Stimulated activated CD8-positive, alpha-beta memory T cell treated with anti-CD3 and anti-CD28 coated beads, Interleukin-4, amount 100 ng/mL, for 4 hours (primary cell): ENCODE results near the gene CHRNA5.
A peak's percentile ranks its signal among the peaks of the same experiment; 100 is the strongest.
"Not testable (repeated sequence)": the region's sequence is repeated elsewhere in the genome, so short reads cannot be mapped to it uniquely, and the experiment has no call there.

Experiments
- DNase-seq, 2 donors: peaks; one replicate each; pipeline ENCODE4 v3.0.0-alpha.2; 2020; ENCODE audit warnings: low read depth in 2 of 2, low spot score in 1 of 2

The CHRNA5 gene

DNA sequence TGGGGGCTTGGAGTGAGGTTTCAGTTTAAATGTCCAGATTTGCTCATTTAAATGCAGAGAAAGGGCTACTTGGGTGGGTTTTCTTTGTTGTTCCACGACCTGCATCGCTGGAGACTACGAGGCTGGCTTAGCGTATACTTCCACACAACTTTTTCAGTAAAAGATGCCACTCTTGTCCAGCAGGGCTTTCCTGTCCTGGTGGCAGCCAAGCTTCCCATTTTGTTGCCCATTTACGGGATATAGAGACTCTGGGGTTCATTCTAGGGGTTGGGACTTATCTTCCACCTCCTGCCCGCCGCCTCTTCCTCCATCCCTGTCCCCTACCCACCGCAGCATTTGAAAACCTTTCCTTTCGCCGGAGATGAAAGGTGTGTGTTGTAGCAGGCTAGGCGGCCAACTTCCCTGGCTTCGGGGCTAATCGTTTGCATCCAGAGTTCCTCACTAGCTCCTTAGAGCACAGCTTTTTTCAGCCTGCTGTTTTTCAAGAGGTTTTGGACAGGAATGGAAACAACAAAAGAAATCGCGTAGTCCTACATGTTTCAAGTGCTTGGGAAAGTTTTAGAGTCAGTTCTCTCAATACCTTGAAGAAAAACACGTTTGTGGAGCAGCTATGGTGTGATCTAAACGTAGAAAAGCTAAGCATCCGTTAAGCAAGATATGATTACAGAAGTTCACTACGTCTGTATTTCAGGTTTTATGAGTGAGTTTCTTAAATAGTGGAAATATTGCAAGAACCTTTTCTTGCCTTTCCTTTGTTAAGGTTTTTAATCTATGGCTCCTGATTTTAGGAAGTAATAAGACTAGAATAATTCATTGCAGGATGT lies 843 bp downstream of the CHRNA5 start:
- no peak for DNase-seq

DNA sequence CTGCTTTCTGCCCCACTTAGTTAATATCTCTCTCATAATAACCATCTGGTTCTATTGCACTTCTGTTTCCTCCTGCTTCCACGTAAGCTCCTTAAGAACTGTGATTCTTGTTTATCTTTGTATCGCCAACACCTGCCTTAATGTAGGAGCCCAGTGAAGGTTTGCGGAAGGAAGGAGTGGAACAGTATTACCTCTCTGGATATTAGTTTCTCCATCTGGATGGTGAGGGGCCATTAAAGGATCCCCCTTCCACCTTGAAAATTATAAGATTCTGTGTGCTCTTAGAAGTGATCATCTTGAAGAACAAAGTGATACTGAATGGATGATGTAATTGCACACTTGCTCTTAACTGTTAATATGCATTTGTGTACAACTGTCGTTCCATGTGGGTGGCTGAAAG lies 2.2 kb downstream of the CHRNA5 start:
- DNase-seq, result no peak

DNA sequence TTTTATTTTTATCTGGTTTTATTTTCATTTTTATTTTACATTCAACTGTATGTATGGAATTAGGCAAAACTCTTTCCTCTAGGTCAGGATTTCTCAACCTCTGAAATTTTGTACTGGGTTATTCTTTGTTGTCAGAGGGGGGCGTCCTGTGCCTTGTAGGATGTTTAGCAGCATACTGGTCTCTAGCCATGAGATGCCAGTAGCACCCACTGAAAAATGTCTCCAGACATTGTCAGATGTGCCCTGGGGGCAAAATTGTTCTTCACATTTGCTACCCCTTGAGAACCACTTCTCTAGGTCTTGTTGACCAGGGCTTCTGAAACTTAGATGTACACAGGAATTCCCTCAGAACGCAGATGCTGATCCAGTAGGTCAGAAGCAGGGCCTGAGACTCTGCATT lies 5.4 kb downstream of the CHRNA5 start:
- DNase-seq, result no peak

DNA sequence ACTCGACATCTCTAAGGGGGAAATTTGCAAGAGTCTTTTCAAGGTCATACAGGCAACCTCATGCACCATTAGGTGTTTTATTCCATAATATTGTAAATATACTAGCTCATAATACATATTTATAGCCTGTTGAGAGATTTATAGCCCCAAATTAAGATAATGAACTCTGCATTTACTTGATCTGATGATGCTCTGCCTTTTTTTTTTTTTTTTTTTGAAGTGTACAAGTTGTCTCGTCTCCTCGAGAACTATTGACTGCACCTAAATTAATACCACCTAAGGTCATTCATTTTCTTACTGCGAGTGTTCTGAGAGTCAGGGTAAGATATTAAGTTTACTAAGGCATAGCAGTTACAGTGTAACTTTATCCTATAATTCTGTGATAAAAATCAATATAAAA lies 6.1 kb downstream of the CHRNA5 start:
- DNase-seq, result no peak

DNA sequence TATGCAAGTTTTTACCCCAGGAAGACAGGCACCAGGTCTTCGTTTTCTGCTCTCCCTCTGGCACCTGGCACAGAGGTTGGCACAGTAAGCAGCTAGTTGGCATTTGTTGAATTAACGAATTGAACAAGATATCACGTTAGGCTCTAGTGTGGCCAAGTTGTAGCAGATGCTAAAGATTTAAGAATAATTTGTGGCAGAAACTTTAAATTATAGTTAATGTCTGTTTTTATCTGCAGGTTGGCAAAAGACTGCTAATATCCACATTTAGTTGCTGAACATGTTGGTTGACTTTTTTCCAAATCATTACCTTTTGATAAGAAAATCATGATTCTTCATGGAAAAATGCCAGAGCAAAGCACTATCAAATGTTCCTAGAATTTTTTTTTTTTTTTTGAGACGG lies 8.1 kb downstream of the CHRNA5 start:
- no peak for DNase-seq

DNA sequence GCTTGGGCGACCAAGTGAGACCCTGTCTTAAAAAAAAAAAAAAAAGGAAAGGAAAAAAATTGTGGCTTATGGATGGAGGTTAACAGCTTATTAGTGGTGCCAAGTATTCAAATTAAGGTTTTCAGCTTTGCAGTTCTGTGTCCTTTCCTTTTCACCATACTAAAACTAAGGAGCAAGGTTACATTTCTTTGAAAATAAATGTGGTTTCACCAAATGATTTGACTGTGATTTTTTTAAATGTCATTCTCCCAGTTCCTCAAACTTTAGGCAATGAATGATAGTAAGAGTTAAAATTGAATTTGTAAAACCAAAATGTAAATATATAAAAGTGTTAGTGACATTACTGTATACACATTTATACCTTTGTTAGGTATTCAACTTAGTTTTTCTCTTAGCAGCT lies 9.6 kb downstream of the CHRNA5 start:
- DNase-seq, result no peak

DNA sequence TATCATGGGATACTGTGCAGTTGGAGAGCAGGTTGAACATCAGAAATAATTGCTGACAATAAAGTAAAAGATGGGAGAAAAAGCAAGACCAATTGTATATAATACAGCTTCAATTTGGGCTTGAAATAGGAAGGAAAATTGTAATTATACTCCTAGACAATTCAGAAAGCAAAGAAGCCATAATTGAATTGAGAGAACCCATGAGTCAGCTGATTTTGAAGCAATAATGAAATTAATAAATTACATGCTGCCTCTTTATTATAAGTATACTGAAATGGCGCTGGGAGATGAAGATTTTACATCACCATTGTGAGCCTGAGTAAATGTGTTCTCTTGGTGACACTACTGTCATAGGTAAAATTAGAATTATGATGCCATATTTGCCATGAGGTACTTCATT lies 32.3 kb downstream of the CHRNA5 start:
- DNase-seq, result no peak

DNA sequence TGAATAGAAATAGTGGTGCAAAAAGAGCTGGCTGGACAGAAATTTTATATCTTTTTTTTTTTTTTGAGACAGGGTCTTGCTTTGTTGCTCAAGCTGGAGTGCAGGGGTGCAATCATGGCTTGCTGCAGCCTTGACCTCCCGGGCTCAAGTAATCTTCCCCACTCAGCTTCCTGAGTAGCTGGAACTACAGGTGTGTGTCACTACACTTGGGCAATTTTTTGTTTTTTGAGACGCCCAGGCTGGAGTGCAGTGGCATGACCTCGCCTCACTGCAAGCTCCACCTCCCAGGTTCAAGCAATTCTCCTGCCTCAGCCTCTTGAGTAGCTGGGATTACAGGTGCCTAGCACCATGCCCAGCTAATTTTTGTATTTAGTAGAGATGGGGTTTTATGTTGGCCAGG lies 33.0 kb downstream of the CHRNA5 start:
- no peak for DNase-seq

DNA sequence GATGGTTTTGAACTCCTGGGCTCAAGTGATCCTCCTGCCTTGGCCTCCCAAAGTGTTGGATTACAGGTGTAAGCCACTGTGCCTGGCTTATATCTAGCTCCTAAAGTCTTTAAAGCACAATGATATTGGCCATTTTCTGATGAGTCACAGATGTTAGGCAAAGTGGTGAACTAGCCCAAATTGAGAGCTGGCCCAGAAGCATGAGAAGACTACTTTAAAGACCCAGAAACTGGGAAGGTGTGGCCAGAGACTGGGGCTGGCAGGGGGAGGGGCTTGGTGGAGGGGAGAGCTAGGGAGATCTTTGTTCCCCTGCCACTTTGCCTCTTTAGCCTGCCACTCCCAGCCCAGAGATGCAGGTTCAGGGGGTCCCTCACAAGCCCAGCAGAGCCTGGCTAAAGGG lies 33.9 kb downstream of the CHRNA5 start:
- no peak for DNase-seq

DNA sequence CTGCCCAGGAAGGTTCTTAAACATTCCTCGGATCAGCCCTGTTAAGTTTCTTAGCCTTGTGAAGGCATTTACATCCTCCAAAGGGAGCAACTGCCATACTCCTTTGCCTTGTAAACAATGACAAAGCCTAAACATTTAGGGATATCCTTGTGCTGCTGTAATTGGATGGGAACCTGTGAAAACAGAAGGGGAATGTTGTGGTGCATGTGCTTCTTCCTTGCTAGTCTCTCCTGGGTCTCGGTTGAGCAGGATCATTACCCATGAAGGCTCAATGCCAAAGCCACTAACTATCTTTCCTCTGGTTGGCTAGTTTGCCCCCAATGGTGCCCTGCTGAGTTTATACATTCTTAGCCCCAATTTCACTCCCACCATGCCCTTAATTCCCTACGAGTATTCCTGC lies 38.1 kb downstream of the CHRNA5 start:
- DNase-seq, result no peak

DNA sequence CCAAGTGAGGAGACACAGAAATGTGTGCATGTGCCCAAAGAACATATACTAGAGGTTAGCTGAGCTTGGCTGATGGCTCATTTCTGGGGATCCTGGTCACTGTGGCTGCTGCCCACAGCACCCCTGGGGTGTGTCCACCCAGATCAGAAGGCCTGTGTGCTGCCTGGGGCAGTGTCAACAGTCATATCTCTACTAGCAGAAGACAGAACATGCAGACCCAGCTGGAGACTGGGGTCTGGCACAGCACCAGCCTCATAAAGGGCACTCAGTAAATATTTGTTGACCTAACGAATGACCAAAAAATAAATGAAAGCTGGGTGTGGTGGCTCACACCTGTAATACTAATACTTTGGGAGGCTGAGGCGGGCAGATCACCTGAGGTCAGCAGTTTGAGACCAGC lies 39.1 kb downstream of the CHRNA5 start:
- no peak for DNase-seq

DNA sequence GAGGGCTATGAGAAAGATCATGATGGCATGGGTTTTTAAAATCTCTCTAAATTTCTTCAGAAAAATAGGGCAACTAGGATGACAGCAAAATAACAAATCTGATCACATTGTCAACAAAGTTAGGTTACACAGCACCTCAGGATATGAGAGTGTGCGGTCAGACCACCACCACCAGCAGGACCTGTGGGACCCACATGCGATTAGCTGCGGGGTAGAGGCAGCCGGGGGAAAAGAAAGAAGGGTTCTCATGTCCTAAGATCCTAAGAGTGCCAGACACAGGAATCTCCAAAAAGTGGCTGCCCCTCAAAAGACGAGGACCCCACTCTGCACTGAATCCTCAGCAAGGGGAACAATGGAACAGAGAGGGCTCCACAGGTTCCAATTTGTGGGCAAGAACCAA lies 39.9 kb downstream of the CHRNA5 start:
- no peak for DNase-seq

DNA sequence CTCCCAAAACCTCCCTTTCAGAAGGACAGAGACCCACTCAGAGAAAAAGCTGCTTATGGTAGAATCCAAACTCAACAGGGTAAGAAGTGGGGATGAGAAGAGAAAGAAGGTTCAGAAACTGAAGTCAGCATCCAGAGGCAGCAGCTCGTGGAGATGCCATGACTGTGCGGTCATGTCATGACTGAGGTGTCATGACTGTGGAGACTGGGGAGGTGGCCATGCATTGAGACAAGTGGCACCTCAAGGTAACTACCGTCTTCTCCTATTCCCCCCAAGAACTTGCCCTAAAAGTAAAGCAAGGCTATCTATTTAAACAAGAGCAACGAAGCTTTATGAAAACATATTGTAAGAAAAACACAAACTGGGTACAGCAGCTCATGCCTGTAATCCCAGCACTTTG lies 40.4 kb downstream of the CHRNA5 start:
- DNase-seq, result no peak

DNA sequence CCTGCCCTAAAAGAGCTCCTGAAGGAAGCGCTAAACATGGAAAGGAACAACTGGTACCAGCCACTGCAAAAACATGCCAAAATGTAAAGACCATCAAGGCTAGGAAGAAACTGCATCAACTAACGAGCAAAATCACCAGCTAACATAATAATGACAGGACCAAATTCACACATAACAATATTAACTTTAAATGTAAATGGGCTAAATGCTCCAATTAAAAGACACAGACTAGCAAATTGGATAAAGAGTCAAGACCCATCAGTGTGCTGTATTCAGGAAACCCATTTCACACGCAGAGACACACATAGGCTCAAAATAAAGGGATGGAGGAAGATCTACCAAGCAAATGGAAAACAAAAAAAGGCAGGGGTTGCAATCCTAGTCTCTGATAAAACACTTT lies 44.2 kb downstream of the CHRNA5 start:
- not testable (repeated sequence) for DNase-seq

DNA sequence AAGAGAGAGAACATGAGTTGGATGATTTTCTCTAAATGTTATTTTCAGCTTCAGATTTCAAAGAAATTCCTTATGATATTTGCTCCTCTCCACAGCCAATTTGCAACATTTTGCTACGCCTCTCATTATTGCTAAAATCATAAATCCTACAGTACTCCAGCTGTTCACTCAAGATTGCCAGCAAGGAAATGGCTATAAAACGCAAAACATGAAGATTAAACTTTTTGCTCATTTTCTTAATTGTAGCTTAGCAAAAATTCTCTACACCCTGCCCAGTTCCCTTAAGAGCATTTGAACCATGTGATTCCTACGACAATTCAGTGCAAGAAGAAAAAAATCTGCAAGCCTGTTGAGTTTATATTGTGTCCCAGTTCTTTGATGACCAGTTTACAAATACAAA lies 48.7 kb downstream of the CHRNA5 start:
- DNase-seq, result no peak

DNA sequence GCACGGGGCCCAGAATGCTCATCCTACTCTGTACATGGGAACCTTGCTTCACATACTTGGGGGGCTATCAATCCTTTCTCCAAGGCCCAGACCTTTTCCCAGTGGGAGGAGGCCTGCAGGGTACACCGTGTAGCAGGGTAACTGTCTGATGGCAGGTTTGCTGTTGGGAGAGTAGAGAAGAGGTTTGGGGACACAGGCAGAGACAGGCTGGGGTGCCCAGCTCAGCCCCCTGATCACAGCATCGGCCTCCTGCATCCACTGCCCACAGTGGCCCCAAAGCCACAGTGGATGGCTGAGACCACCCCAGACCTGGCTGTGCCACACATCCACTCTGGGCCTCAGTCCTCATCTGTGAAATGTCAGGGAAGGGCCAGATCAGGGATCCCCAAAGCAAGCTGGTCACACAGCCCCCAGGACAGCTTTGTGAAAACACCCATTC lies 49.9 kb downstream of the CHRNA5 start:
- DNase-seq, result no peak

DNA sequence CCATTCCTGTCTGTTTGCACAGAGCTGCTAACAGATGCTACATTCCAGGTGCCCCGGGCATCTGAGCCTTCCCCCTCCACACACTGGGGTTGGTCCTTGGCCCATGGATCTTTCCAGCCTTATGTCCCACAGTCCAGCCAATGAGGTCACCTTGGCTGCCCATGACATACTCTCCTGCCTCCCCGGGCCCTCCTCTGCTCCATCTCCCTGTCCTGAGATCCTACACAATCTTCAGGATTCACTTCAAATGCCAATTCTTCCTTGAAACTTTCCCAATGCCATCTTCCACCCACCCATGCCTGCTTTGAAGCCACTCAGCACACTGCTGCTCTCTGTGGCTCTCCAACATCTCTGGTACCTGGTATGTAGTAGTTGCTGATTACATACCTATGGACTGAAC lies 51.2 kb downstream of the CHRNA5 start:
- no peak for DNase-seq

DNA sequence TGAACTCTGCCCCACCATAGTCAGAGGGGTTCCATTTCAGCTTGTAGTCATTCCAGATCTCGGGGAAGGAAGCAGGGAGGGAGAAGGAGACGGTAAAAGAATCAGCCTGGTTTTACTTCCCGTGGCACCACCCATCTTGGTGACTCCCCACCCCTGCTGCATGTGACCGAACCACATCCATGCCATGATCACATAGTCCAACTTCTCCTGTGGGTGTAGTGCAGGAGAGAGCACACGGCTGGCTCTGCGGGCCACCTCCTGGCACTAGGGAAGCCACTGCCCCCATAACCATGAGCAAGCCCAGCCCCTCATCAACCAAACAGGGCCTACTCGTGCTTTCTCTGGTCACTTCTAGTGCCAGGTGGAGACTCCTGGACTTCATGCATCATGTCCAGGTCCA lies 51.8 kb downstream of the CHRNA5 start:
- DNase-seq, result no peak

DNA sequence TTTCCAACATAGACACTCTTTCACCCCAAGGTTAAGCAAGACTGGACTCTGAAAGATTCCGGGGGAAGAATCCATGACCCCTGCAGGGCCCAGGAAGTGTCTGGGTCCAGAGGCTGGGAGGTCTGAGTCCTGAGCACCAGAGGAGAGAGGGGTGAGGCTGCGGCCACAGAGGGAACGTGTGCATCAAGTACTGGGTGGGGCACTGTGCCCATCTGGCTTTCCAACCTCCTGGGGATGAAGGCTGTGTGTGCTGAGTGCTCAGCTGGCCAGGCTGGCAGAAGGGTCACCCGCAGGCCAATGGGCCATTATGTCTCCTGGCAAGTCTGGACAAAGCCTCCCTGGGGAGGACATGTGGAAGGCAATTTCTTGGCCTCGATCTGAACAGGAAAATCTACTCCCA lies 52.2 kb downstream of the CHRNA5 start:
- DNase-seq, result no peak

DNA sequence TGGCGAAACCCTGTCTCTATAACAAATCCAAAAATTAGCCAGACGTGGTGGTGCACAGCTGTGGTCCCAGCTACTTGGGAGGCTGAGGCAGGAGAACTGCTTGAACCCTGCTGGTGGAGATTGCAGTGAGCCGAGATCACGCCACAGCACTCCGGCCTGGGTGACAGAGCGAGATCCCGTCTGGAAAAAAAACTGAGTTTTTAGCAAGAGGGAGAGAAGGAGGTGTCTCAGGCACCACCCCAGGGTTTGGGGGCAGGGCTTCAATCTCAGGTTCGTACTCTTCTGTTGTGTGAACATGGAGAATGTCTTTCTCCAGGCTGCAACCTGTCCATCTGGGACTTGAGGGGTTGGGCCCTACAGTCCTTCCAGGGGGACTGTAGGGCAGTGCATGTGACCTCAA lies 52.7 kb downstream of the CHRNA5 start:
- no peak for DNase-seq

DNA sequence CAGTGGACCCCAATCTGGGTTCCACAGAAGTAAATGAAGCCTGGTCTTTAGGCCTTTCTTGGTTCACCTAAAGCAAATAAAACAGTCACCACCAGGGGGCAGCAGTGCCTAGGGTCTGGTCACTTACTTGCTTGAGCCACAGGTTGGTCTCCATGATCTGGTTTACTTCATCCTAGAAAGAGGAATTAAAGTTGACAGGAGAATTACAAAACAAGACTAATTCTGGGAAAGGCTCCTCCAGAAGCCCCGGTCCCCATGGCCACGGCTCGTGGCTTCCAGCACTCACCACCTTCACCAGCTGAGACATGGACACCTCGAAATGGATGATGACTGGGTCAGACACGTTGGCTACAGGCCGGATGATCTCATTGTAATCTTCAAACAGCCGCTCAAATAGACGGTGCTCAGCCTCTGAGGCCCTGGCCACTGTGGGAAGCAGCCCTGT lies 53.2 kb downstream of the CHRNA5 start:
- peak; percentile 48 to 85 for DNase-seq

DNA sequence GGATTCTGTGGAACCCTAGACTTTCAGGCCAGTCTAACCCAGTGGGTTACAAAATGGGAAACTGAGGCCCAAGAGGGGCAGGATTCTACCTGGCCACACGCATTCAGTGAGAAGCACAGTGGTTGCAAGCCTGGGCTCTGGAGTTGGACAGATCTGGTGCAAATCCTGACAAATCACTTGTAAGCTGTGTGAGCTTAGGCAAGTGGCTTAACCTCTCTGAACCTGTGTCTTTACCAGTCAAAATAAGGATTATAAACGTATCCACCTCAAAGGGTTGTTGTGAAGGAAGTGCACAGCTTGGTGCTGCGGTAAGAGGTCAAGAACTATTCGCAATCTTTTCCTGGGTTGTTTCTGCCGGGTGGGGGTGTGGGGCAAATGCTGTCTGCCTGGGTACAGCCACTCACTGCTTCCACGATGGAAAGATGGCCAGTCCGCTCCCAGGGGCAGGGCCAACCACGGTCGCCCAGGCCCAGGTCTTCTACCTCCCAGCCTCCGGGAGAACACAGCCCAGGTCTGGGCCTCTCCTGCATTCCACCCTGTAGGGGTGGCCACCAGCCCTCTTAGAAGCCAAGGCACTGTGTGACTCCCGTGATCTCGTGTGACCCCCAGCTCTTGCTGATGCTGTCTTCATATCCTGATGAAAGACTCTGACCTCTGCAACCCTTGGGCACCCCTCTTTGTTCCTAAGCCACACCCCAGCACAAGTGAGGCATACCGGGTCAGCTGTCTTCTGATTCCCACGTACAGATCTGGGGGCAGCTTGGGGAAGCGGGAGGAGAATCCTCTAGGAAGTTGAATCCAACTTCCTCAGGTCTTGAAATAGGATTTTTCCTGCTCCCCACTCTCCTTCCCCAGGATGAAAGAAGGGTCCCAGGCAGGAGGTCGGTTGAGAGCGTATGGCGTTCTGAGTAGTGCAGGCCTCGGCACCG lies 54.0 kb downstream of the CHRNA5 start:
- DNase-seq, result no peak
